Colonic mucosa (tissue), 4 donors: ENCODE results near the gene HOMER2. TPM values are rescaled to one million over a fixed set of nuclear protein-coding genes. Genes with fewer than 3 reads are reported as not detected.

ENCODE experiments used
- DNase-seq: peaks from one replicate; pipeline ENCODE4 v3.0.0-alpha.2; 2020
- H3K27ac ChIP-seq: fragments of 200-600 bp; one replicate; pipeline ENCODE4 v1.8.0; 2021
- H3K27me3 ChIP-seq: fragments of 200-600 bp; one replicate; pipeline ENCODE4 v1.8.0; 2021
- H3K36me3 ChIP-seq: fragments of 200-600 bp; one replicate; pipeline ENCODE4 v1.8.0; 2021
- H3K4me1 ChIP-seq: fragments of 200-600 bp; one replicate; pipeline ENCODE4 v1.8.0; 2021; ENCODE audit warnings: mild to moderate bottlenecking
- H3K4me3 ChIP-seq: fragments of 200-600 bp; one replicate; pipeline ENCODE4 v1.8.0; 2021
- H3K9ac ChIP-seq, 2 donors: one replicate each; pipeline ENCODE4 v1.7.0; 2013; ENCODE audit warnings: control low read depth in 2 of 2, low read depth in 2 of 2, low read length in 2 of 2
- H3K9me3 ChIP-seq: fragments of 200-600 bp; one replicate; pipeline ENCODE4 v1.8.0; 2021
- intact Hi-C: fragments of 100-400 bp; cut with DNase I; formaldehyde crosslinking; loops from one replicate; pipeline ENCODE4 v1.14.1; 2022
- total RNA-seq, 2 donors: library from RNA; stranded (reverse); fragmentation: NEBNext Ultra II Directional in 1 of 2; extraction: Animal tissue kit (Norgen Biotek cat#: 25700) in 1 of 2; gene quantifications; one replicate each; pipeline ENCODE4 v1.2.1, GENCODE V29; 2021
- TF ChIP-seq, protein P1 (sequence below): fragments of 200-600 bp; IDR thresholded peaks from one replicate; pipeline ENCODE4 v1.8.0; 2022; ENCODE audit warnings: antibody characterized with exemption, mild to moderate bottlenecking
- donor health status: healthy.
- donor health status: DM: no; HTN: no; CAD: no.
- donor health status: DM: no; HTN: no; CAD: no.

HOMER2 gene
- total RNA-seq, 2 donors from 2014 or later = 2.4 to 3.1 TPM

DNA sequence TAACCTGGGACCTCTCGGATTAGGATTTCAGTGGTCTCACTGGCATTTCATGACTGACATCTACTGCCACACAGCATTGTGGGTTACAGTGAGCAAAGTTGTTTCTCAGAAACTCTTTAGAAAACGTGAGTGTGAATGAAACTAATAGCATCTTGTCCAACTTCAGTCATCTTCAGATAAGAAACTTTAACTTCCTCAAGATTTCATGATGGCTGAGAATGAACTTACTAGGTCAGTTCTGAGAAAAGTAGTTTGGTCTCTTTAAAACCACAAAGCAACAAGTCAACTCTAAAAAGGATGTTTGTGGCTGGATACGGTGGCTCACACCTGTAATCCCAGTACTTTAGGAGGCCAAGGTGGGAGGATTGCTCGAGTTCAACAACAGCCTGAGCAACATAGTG lies 14.2 kb upstream of the HOMER2 start:
- intact Hi-C loops = no loop called here
- Histone ChIP-seq H3K27me3 (no peaks in the 10 kb centered on the region), H3K4me1 (no peaks in the 10 kb centered on the region), H3K36me3 (no peaks in the 10 kb centered on the region), H3K4me3 (no peak overlapping the region), H3K9ac (no peak overlapping the region), H3K9me3 (no peaks in the 10 kb centered on the region), H3K27ac (no peak overlapping the region)
- TF ChIP-seq, protein P1, sequence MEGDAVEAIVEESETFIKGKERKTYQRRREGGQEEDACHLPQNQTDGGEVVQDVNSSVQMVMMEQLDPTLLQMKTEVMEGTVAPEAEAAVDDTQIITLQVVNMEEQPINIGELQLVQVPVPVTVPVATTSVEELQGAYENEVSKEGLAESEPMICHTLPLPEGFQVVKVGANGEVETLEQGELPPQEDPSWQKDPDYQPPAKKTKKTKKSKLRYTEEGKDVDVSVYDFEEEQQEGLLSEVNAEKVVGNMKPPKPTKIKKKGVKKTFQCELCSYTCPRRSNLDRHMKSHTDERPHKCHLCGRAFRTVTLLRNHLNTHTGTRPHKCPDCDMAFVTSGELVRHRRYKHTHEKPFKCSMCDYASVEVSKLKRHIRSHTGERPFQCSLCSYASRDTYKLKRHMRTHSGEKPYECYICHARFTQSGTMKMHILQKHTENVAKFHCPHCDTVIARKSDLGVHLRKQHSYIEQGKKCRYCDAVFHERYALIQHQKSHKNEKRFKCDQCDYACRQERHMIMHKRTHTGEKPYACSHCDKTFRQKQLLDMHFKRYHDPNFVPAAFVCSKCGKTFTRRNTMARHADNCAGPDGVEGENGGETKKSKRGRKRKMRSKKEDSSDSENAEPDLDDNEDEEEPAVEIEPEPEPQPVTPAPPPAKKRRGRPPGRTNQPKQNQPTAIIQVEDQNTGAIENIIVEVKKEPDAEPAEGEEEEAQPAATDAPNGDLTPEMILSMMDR = no peak
- DNase-seq = no peak

DNA sequence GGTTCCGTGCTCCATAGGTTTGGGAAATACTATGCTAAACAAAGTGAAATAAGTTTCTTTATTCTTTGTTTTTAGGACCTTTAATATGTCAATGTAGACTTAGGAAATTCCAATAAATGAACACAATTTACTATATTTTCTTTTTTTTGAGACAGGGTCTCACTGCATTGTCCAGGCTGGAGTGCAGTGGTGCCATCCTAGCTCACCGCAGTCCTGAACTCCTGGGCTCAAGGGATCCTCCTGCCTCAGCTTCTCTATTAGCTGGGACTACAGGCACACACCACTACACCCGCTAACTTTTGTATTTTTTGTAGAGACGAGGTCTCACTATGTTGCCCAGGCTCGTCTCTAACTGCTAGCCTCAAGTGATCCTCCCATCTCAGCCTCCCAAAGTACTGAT lies 12.4 kb upstream of the HOMER2 start:
- H3K9ac ChIP-seq = no peak overlapping the region
- no peak overlapping the region for H3K27ac ChIP-seq
- no peaks in the 10 kb centered on the region for H3K27me3 ChIP-seq
- no peak for DNase-seq
- no peaks in the 10 kb centered on the region for H3K4me1 ChIP-seq
- intact Hi-C loops = no loop called here
- TF ChIP-seq, protein P1 = no peak
- no peaks in the 10 kb centered on the region for H3K9me3 ChIP-seq
- H3K36me3 ChIP-seq = no peaks in the 10 kb centered on the region
- no peak overlapping the region for H3K4me3 ChIP-seq

DNA sequence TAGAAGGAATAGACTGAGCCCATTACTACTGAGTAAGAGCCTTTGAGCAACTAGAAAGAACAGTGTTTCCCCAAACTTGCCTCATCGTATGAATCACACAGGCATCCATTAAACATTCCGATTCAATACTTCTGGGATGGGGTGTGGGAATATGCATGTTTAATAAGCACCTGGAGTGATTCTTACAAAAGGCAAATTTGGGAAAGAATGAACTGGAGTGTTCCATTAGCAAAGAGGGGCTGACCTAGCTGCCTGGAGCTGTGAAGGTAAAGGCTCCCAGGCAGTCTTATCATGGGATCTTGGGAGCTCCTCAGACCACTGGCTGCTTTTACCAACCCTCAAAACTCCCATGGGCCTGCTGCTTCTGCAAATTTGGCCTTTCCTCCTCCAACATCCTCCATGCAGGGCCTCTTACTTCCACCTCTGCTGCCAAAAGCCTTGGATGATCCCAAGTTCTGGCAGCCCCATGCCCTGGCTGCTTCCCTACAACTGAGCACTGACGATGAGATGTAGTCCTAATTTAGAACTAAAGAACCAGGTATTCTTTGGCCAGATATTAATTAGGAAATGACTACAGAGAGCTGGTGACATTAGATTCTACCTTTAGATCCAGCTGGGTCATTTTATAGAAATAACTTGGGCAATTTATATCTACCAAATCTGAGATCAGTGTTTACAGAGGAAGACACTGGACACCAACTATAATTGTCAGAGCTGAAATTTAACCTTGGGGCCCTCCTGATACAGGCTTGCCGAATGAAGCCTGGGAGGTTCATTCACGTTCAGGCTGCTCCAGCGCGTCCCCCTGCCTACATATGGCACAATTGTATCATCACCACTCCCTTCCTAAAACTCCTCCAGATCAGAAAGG lies 11.2 kb upstream of the HOMER2 start:
- no peak for DNase-seq
- Histone ChIP-seq H3K27ac (no peak overlapping the region), H3K9me3 (no peaks in the 10 kb centered on the region), H3K9ac (no peak overlapping the region), H3K27me3 (no peaks in the 10 kb centered on the region), H3K4me3 (no peak overlapping the region), H3K4me1 (no peaks in the 10 kb centered on the region), H3K36me3 (no peaks in the 10 kb centered on the region)
- TF ChIP-seq, protein P1 = no peak
- intact Hi-C loops = no loop called here

DNA sequence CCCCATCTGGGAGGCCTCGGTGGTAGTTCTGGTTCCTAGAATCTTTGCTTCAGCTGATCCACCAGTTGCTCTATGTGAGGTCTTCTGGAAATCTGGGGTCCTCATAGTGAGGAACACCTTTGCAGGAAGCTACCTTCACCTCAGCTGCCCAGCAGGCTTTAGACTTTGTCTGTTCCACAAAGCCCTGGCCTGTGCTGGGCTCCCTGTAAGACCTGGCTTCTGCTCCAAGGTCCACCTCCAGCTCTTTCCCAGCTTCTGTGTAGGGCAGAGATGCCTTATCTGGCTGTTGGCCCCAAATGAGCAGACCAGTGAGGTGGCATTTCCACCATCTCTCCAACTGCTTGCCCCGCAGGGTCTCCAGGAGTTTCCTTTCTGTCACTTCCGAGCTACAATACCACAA lies 8.2 kb upstream of the HOMER2 start:
- intact Hi-C loops = no loop called here
- no peak for DNase-seq
- Histone ChIP-seq H3K9me3 (no peaks in the 10 kb centered on the region), H3K27me3 (no peaks in the 10 kb centered on the region), H3K4me1 (no peaks in the 10 kb centered on the region), H3K36me3 (no peaks in the 10 kb centered on the region), H3K4me3 (no peak overlapping the region), H3K9ac (no peak overlapping the region), H3K27ac (no peak overlapping the region)
- TF ChIP-seq, protein P1 = no peak

DNA sequence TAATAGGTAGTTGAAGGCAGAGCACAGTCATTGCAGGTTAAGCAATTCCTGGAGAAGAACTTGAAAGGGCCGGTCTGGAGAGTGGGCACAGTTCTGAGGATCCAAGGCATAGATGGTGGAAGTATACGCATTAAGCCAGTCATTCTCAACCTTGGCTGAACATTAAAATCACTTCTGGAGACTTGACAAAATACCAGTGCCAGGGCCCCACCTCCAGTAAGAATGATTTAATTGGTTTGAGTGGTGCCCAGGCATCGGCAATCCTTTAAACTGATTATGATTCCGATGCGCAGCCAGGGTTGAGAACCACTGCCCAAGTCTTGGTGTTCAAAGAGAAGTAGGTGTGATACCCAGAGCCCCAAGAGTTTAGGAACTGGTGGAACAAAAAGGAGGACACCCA lies 6.9 kb upstream of the HOMER2 start:
- H3K9ac ChIP-seq = no peak overlapping the region
- H3K36me3 ChIP-seq = no peaks in the 10 kb centered on the region
- no peaks in the 10 kb centered on the region for H3K27me3 ChIP-seq
- H3K9me3 ChIP-seq = no peaks in the 10 kb centered on the region
- no peak overlapping the region for H3K27ac ChIP-seq
- H3K4me3 ChIP-seq = no peak overlapping the region
- no peaks in the 10 kb centered on the region for H3K4me1 ChIP-seq
- TF ChIP-seq, protein P1 = no peak
- no peak for DNase-seq
- intact Hi-C loops = no loop called here
